H1 (cell line): ENCODE results near the gene GADD45GIP1. TPM values are rescaled to one million over a fixed set of nuclear protein-coding genes. Genes with fewer than 3 reads are reported as not detected.

Experiments
- CTCF ChIA-PET: fragments of 300-600 bp; sonication (Branson Sonifier 250); formaldehyde crosslinking; loops from one replicate; lab custom pipeline; 2021; ENCODE audit not compliant: partially characterized antibody; lab: Charles Lee
- POLR2A ChIA-PET: fragments of 300-600 bp; sonication (Branson Sonifier 250); formaldehyde crosslinking; loops from one replicate; lab custom pipeline; 2021; ENCODE audit warnings: inconsistent platforms; ENCODE audit not compliant: partially characterized antibody; lab: Charles Lee
- DNase-seq, 2 experiments: peaks; one replicate each; pipeline versions ENCODE4 v3.0.0 to v3.0.0-alpha.2; 2010 to 2022; ENCODE audit warnings: low spot score in 2 of 2, low read depth in 1 of 2, mixed read lengths in 1 of 2
- FAIRE-seq: peaks from 2 replicates; lab custom pipeline; 2011; peaks lifted over from hg19 to GRCh38; lab: Jason Lieb, UNC
- H2AFZ ChIP-seq: 2 replicates; pipeline ENCODE4 v1.8.1; 2012; ENCODE audit warnings: low read length, inconsistent platforms
- H2AK5ac ChIP-seq: 2 replicates; pipeline ENCODE4 v1.6.1; 2013; ENCODE audit warnings: low read depth, low read length
- H2BK120ac ChIP-seq: replicated peaks from 2 replicates; pipeline ENCODE3; 2013; ENCODE audit warnings: low read depth, low read length, inconsistent platforms
- H2BK12ac ChIP-seq: 2 replicates; pipeline ENCODE4 v1.6.1; 2013; ENCODE audit warnings: low read depth, low read length
- H2BK15ac ChIP-seq: 2 replicates; pipeline ENCODE4 v1.6.1; 2013; ENCODE audit warnings: low read length
- H2BK20ac ChIP-seq: 2 replicates; pipeline ENCODE4 v1.6.1; 2013; ENCODE audit warnings: low read length
- H2BK5ac ChIP-seq: 2 replicates; pipeline ENCODE4 v1.6.1; 2013; ENCODE audit warnings: low read depth, low read length
- H3K14ac ChIP-seq: 2 replicates; pipeline ENCODE4 v1.6.1; 2013; ENCODE audit warnings: inconsistent platforms; ENCODE audit not compliant: insufficient read length
- H3K18ac ChIP-seq: 2 replicates; pipeline ENCODE4 v1.6.1; 2013; ENCODE audit warnings: low read length; ENCODE audit errors: extremely low read depth
- H3K23ac ChIP-seq: 2 replicates; pipeline ENCODE4 v1.6.1; 2013; ENCODE audit warnings: inconsistent platforms; ENCODE audit not compliant: insufficient read length
- H3K23me2 ChIP-seq: 2 replicates; pipeline ENCODE4 v1.6.1; 2013; ENCODE audit warnings: low read depth, low read length
- H3K27ac ChIP-seq: 2 replicates; pipeline ENCODE4 v1.6.1; 2011; ENCODE audit warnings: low read depth, low read length, inconsistent platforms
- H3K27me3 ChIP-seq, 4 experiments: replicated peaks in 1 of 4; 1 replicate in 1 of 4; 2 replicates in 3 of 4; pipeline versions ENCODE4 v1.6.1 to v1.8.1; 2011 to 2013; ENCODE audit warnings: low read length in 3 of 4, mild to moderate bottlenecking in 3 of 4, inconsistent platforms in 2 of 4, mixed read lengths in 2 of 4, moderate library complexity in 1 of 4; ENCODE audit not compliant: control insufficient read depth in 3 of 4, insufficient read depth in 3 of 4; ENCODE audit errors: extremely low read depth in 1 of 4
- H3K36me3 ChIP-seq, 4 experiments: 2 replicates each; pipeline versions ENCODE4 v1.6.1 to v1.8.1; 2011 to 2013; ENCODE audit warnings: mild to moderate bottlenecking in 4 of 4, low read length in 3 of 4, moderate library complexity in 2 of 4, control low read depth in 1 of 4, inconsistent platforms in 1 of 4; ENCODE audit not compliant: insufficient read depth in 4 of 4, control insufficient read depth in 2 of 4
- H3K4ac ChIP-seq: replicated peaks from 2 replicates; pipeline ENCODE3; 2013; ENCODE audit warnings: low read length, low read depth, mixed read lengths, inconsistent platforms; ENCODE audit not compliant: insufficient read length
- H3K4me1 ChIP-seq, 4 experiments: replicated peaks in 1 of 4; 1 replicate in 1 of 4; 2 replicates in 3 of 4; pipeline versions ENCODE4 v1.6.1 to v1.8.1; 2011 to 2013; ENCODE audit warnings: low read length in 3 of 4, inconsistent platforms in 2 of 4, mixed read lengths in 1 of 4; ENCODE audit not compliant: insufficient read depth in 4 of 4, control insufficient read depth in 3 of 4
- H3K4me2 ChIP-seq, 2 experiments: 2 replicates each; pipeline versions ENCODE4 v1.6.1 to v1.8.1; 2011 to 2013; ENCODE audit warnings: low read depth in 2 of 2, low read length in 2 of 2, control low read depth in 1 of 2, inconsistent platforms in 1 of 2, mild to moderate bottlenecking in 1 of 2; ENCODE audit not compliant: insufficient read depth in 1 of 2
- H3K4me3 ChIP-seq, 4 experiments: fragments of 200-600, 300-600 bp in 1 of 4; sonication (generic), shearing (Covaris generic), sonication (Bioruptor Twin) in 1 of 4; 2 replicates each; pipeline versions ENCODE4 v1.5.1 to v1.8.1; 2011 to 2016; ENCODE audit warnings: low read length in 4 of 4, low read depth in 3 of 4, control low read depth in 2 of 4, inconsistent platforms in 2 of 4, mild to moderate bottlenecking in 2 of 4, mixed read lengths in 1 of 4, moderate library complexity in 1 of 4; ENCODE audit not compliant: insufficient read depth in 2 of 4; ENCODE audit errors: extremely low read depth in 1 of 4
- H3K56ac ChIP-seq: replicated peaks from 2 replicates; pipeline ENCODE3; 2013; ENCODE audit warnings: low read depth, mild to moderate bottlenecking, mixed read lengths, low read length, inconsistent platforms; ENCODE audit not compliant: insufficient read length
- H3K79me1 ChIP-seq: 2 replicates; pipeline ENCODE4 v1.6.1; 2013; ENCODE audit warnings: low read depth, low read length, control low read depth
- H3K79me2 ChIP-seq, 2 experiments: 2 replicates each; pipeline versions ENCODE4 v1.6.1 to v1.8.1; 2012 to 2013; ENCODE audit warnings: low read length in 2 of 2, mild to moderate bottlenecking in 2 of 2, inconsistent platforms in 1 of 2; ENCODE audit not compliant: insufficient read depth in 2 of 2, control insufficient read depth in 1 of 2
- H3K9ac ChIP-seq, 4 experiments: replicated peaks in 1 of 4; 1 replicate in 1 of 4; 2 replicates in 3 of 4; pipeline versions ENCODE4 v1.6.1 to v1.8.1; 2011 to 2013; ENCODE audit warnings: low read depth in 3 of 4, low read length in 3 of 4, control low read depth in 2 of 4, mild to moderate bottlenecking in 2 of 4, moderate library complexity in 2 of 4, inconsistent platforms in 1 of 4; ENCODE audit errors: extremely low read depth in 1 of 4
- H3K9me3 ChIP-seq, 2 experiments: 2 replicates each; pipeline versions ENCODE4 v1.6.1 to v1.8.1; 2012 to 2013; ENCODE audit warnings: mild to moderate bottlenecking in 2 of 2, moderate library complexity in 2 of 2, control low read depth in 1 of 2, inconsistent platforms in 1 of 2, low read depth in 1 of 2, low read length in 1 of 2, mixed read lengths in 1 of 2; ENCODE audit not compliant: insufficient read depth in 2 of 2
- H4K20me1 ChIP-seq, 2 experiments: replicated peaks in 1 of 2; 2 replicates each; pipeline versions ENCODE3 to v1.8.1; 2011 to 2013; ENCODE audit warnings: inconsistent platforms in 2 of 2, low read length in 2 of 2, mild to moderate bottlenecking in 1 of 2; ENCODE audit not compliant: insufficient read depth in 2 of 2, control insufficient read depth in 1 of 2
- H4K5ac ChIP-seq: 2 replicates; pipeline ENCODE4 v1.6.1; 2013; ENCODE audit warnings: low read length, low read depth, mixed read lengths, inconsistent platforms; ENCODE audit not compliant: insufficient read length
- H4K8ac ChIP-seq: 2 replicates; pipeline ENCODE4 v1.8.0; 2013; ENCODE audit warnings: mild to moderate bottlenecking, moderate library complexity, low read length, inconsistent platforms; ENCODE audit not compliant: insufficient read depth; ENCODE audit errors: extremely low read depth
- H4K91ac ChIP-seq: replicated peaks from 2 replicates; pipeline ENCODE3; 2013; ENCODE audit warnings: low read length, mixed read lengths, inconsistent platforms; ENCODE audit not compliant: insufficient read length
- ASH2L ChIP-seq: fragments of 200-600, 300-600 bp; sonication (generic); IDR thresholded peaks from one replicate; pipeline ENCODE4 v1.7.1; 2017; ENCODE audit warnings: low read length
- BACH1 ChIP-seq: IDR thresholded peaks from 2 replicates; pipeline ENCODE4 v1.6.1; 2012; ENCODE audit warnings: low read length, improper control_type of control experiment
- CHD2 ChIP-seq: IDR thresholded peaks from 2 replicates; pipeline ENCODE4 v1.6.1; 2012; ENCODE audit warnings: low read length, improper control_type of control experiment
- CTBP2 ChIP-seq: IDR thresholded peaks from 2 replicates; pipeline ENCODE4 v1.7.0; 2011; ENCODE audit warnings: borderline replicate concordance, mild to moderate bottlenecking, moderate library complexity, mixed read lengths, low read length; ENCODE audit not compliant: insufficient read depth, insufficient read length
- EGR1 ChIP-seq: IDR thresholded peaks from 2 replicates; pipeline ENCODE4 v1.6.1; 2011; ENCODE audit warnings: low read depth, low read length, borderline replicate concordance
- JUN ChIP-seq: IDR thresholded peaks from 2 replicates; pipeline ENCODE4 v1.6.1; 2011; ENCODE audit warnings: low read depth, mild to moderate bottlenecking, improper control_type of control experiment, low read length
- JUND ChIP-seq: IDR thresholded peaks from 2 replicates; pipeline ENCODE4 v1.6.1; 2011; ENCODE audit warnings: mild to moderate bottlenecking, improper control_type of control experiment, low read length
- KDM1A ChIP-seq: fragments of 200-600, 300-600 bp; sonication (generic); IDR thresholded peaks from 2 replicates; pipeline ENCODE4 v1.7.1; 2016; ENCODE audit warnings: mild to moderate bottlenecking, low read length, borderline replicate concordance
- KDM4A ChIP-seq: IDR thresholded peaks from one replicate; pipeline ENCODE4 v1.7.1; 2012; ENCODE audit warnings: low read depth, mild to moderate bottlenecking, moderate library complexity, low read length, inconsistent platforms; ENCODE audit not compliant: severe bottlenecking
- RNF2 ChIP-seq: fragments of 200-900, 300-1000 bp; sonication (generic); IDR thresholded peaks from 2 replicates; pipeline ENCODE4 v1.7.1; 2016; ENCODE audit warnings: borderline replicate concordance, low read depth, mild to moderate bottlenecking, antibody characterized with exemption, low read length; ENCODE audit not compliant: poor library complexity, severe bottlenecking; ENCODE audit errors: missing control alignments
- SP4 ChIP-seq: IDR thresholded peaks from 2 replicates; pipeline ENCODE4 v1.6.1; 2012; ENCODE audit warnings: low read length, inconsistent platforms
- TAF7 ChIP-seq: optimal IDR thresholded peaks from 2 replicates; pipeline ENCODE3; 2011; ENCODE audit warnings: low read depth, mild to moderate bottlenecking, inconsistent platforms, low read length, moderate library complexity, borderline replicate concordance
- TCF12 ChIP-seq: IDR thresholded peaks from 2 replicates; pipeline ENCODE4 v1.6.1; 2011; ENCODE audit warnings: low read depth, mild to moderate bottlenecking, low read length
- TEAD4 ChIP-seq: IDR thresholded peaks from 2 replicates; pipeline ENCODE4 v1.6.1; 2012; ENCODE audit warnings: low read depth, low read length, inconsistent platforms, mixed read lengths
- WGBS, 2 experiments: shearing (Covaris generic) in 1 of 2; methylation state at CpG; one replicate each; pipeline versions ENCODE4 v1.1.6 to v1.1.7; 2013 to 2015; ENCODE audit warnings: low lambda C conversion rate in 2 of 2, mixed read lengths in 2 of 2, inconsistent platforms in 1 of 2, low coverage in 1 of 2, missing lambda C conversion rate in 1 of 2; ENCODE audit not compliant: insufficient replicate concordance in 2 of 2, insufficient coverage in 1 of 2, insufficient read length in 1 of 2; ENCODE audit errors: extremely low coverage in 1 of 2, missing lambda C conversion rate in 1 of 2; 5-methylcytosine and 5-hydroxymethylcytosine counted together
- polyA plus RNA-seq, 7 experiments: library from polyadenylated mRNA; depleted of rRNA in 3 of 7; stranded (reverse) in 5 of 7; unstranded in 2 of 7; fragments of >200 nt in 5 of 7; fragments of 200-250 nt in 2 of 7; gene quantifications; 1 replicate in 5 of 7; 2 replicates in 1 of 7; 4 replicates in 1 of 7; pipeline versions ENCODE4 v1.2.1 to v1.2.3, GENCODE V29; 2011 to 2013; ENCODE audit warnings: missing spikeins in 2 of 7, mixed read lengths in 2 of 7
- total RNA-seq: library from RNA; stranded (reverse); fragmentation: NEBNext Ultra II Directional; extraction: Animal tissue kit (Norgen Biotek cat#: 25700); gene quantifications from 2 replicates; pipeline ENCODE4 v1.2.1, GENCODE V29; 2021

GADD45GIP1 gene
- total and polyA plus RNA-seq, 2 of the 8 experiments (the other 6 are each of a cell fraction or from before 2014, with no cell fraction given), result 42.2 to 42.6 TPM

- H2AK5ac ChIP-seq, result no peak overlapping the region
- peaks cover 0 to 26% of the 10 kb centered on the region in 2 experiments for H4K20me1 ChIP-seq
- H4K5ac ChIP-seq, result no peak overlapping the region
- H3K4me3 ChIP-seq, result no peak overlapping the region
- 74% methylated on average over 3 of the region's 3 CpGs; no CpG with 5 or more reads in 1 of the 2 experiments for WGBS, 2 experiments
- no peaks in the 10 kb centered on the region for H3K79me2 ChIP-seq
- H2BK15ac ChIP-seq, result no peak overlapping the region
- no peak overlapping the region for H3K14ac ChIP-seq
- no peak overlapping the region for H3K23ac ChIP-seq
- DNase-seq, result no peak
- H3K9ac ChIP-seq, result no peak overlapping the region
- H2BK120ac ChIP-seq, result no peak overlapping the region
- H3K4ac ChIP-seq, result no peak overlapping the region
- no peak overlapping the region for H4K8ac ChIP-seq
- ChIA-PET POLR2A (no interaction called here), CTCF (interaction anchor here (1.5 to 16.3 kb wide), 4 partner anchors 72 to 117 kb away, joined by 3 to 431 read pairs (median 44); no protein-coding TSS in a partner anchor)
- H3K56ac ChIP-seq, result no peak overlapping the region
- 0 out of 2 replicates have a peak overlapping the region, but pooled peaks have one; percentile 27 for H2BK12ac ChIP-seq
- no peak overlapping the region for H3K27ac ChIP-seq
- no peak overlapping the region for H3K18ac ChIP-seq
- H3K36me3 ChIP-seq, result no peaks in the 10 kb centered on the region
- FAIRE-seq, result no peak
- H3K4me1 ChIP-seq, result peaks cover 0 to 13% (median 5%) of the 10 kb centered on the region in 4 experiments; a peak in 4 of 7 replicates
- no peaks in the 10 kb centered on the region for H3K9me3 ChIP-seq
- no peak overlapping the region for H2BK5ac ChIP-seq
- no peaks in the 10 kb centered on the region for H3K79me1 ChIP-seq
- H3K23me2 ChIP-seq, result peaks cover 26% of the 10 kb centered on the region
- no peak overlapping the region for H2BK20ac ChIP-seq
- no peak overlapping the region for H3K4me2 ChIP-seq
- H4K91ac ChIP-seq, result no peak overlapping the region
- no peak overlapping the region for H2AFZ ChIP-seq
- peaks cover 2 to 59% (median 52%) of the 10 kb centered on the region in 4 experiments for H3K27me3 ChIP-seq
- TF ChIP-seq TEAD4 (no peak), EGR1 (no peak), KDM1A (no peak), TCF12 (no peak), ASH2L (no peak), JUND (no peak), CHD2 (no peak), SP4 (no peak), JUN (no peak), BACH1 (no peak), KDM4A (no peak), CTBP2 (no peak), TAF7 (no peak), RNF2 (no peak)
These were observed 30.2 kb upstream of the GADD45GIP1 start for GRCh38 chr19:12987190-12987589.
